GM18519 (cell line): Measurements from ENCODE around the gene CTDSPL.

Experiments
- ATAC-seq: cut with Tn5 transposase; IDR thresholded peaks from one replicate; pipeline ENCODE4 v1.9.1; 2021; ENCODE audit warnings: mild to moderate bottlenecking, moderate library complexity; ENCODE audit not compliant: unreplicated experiment, low FRiP score

The CTDSPL gene

DNA sequence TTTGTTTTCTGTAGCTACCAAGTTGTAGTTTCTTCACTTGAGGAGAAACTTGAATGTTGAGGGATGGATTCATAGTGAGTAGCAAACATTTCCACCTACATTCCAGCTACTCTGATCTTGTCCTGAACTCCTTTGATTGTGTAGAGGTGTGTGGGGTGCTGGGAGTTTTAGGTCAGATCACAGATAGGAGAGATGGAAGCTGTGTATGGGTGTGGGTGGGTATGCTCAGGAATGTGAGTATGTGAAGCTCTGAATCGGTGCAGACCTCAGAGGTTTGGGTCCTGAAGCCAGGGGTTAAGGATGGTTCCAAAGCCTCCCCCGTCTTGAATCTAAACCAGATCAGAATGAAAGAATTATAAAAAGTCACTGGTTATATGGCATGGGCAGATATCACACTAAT lies 76.3 kb downstream of the CTDSPL start:
- ATAC-seq: no peak

DNA sequence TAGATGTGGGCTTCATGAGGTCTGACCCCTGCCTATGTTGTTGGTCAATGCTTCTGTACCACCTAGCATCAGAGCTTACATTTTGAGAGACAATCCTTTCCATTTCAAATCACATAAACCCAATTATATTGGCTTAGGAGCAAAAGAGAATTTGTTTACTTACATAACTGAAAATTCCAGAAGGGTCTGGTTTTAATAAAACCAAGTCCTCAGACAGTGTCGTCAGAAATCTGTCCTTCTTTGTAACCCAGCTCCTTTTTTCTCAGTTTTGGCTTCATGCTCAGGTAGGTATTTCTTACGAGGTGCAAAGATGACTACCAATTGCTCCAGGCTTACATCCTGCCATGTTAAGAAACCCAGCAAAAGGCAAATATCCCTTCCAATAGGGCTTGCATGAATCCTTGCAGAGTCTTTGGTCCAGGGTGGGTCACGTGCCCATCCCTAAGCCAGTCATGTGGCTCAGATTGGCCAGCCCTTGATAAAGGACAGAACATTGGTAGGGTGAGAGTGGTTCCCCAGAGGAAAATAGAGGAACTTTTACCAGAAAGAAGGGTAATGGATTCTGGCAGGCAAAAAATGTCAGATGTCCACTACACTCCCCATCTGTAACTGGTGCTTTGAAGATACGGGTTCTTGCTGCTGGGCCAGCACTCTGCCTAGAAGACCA lies 78.7 kb downstream of the CTDSPL start:
- ATAC-seq: no peak

DNA sequence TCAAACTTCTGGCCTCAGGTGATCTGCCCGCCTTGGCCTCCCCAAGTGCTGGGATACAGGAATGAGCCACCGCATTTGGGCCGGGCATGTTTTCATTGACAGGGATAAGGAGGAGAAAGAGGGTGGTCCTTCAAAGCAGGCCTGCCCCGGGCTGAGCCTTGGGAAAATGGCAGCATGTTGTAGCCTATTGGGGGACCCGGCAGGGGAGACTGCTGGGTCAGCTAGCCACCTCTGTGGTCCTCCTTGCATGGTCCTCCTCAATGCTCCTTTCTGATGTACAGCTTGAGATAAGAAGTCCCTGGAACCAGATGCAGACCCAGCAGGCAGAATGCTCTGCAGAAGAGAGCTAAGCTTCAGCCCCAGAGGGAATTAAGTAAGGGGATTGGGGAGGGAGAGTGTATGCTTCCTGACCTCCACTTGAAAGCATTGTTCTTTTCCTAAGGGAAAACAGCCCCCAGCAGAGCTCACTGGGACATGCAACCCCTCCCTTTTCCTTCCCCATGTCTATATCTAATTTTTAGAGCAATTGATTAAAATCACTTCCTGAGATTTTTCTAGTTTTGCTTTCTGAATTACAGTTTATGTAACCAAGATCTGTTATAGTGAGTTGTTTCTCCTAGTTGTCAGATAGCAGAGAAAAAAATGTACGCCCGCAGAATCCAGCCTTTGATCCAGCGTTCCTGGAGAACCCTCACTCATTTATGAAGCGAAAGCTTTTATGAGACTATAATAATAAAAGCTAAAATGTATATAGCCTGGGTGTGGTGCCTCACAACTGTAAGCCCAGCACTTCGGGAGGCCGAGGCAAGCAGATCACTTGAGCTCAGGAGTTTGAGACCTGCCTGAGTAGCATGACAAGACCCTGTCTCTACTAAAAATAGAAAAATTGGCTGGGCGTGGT lies 80.2 kb downstream of the CTDSPL start:
- no peak for ATAC-seq

DNA sequence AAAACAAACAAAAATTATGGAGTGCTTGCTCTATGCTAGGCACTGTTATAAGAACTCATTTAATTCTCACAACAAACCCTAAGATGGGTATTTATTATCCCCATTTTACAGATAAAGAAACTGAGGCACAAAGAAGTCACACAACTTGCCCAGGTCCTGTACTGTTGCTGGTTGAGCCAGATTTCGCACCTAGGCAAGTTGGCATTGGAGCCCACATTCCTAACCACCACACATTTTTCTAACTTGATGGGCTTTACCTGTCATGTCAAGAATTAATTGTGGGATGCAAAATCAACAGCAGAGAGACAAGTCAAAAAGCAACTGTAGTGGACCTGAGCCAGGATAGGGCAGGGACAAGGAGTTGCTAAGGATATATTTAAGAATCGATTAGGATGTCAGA lies 81.0 kb downstream of the CTDSPL start:
- ATAC-seq: no peak

DNA sequence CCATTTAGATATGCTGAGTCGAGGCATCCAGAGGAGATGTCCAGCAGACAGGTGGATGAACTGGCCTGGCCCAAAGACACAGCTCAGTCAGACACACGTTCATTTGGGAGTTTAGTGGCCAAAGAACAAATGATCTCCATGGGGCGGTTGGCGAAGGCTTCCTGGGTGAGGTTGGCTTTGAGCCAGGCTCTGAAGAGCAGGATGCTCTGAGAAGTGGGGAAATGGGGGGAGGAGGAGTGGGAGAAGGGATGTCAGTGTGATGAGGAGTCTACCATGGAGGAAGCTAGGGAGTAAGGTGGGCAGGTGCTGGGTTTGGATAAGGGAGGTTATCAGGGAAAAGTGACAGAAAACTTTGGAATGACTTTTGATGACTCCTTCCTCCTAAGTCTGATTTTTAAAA lies 81.4 kb downstream of the CTDSPL start:
- no peak for ATAC-seq

DNA sequence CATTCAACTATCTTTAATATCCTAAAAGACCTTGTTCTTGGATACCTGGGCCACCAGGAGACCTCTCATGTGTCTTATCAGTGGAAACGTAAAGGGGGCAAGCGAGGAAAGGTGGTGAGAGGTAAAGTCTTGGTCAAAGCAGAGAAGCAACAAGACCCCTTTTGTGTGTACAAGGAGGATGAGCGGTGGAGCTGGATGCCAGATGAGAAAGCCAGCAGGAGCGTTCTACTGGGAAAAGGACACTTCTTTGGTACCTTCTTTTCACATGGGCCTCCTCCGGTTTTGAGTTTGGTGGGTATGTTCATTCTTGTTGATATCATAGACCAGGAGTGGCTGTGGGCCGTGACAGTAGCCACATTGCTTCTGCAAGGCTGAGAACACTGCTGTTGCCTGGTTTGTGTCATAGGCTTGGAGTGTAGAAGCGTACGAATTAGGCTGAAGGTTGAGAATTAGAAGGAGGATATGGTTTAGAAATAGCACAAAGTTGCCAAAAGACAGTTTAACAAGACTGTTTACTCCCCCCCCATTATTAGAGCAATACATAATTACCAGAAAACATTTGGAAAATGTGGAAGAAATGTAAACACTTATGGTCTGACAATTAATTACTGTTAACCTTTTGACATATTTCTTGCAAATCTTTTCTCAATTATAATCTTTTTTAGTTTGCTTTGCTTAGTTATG lies 82.1 kb downstream of the CTDSPL start:
- no peak for ATAC-seq

DNA sequence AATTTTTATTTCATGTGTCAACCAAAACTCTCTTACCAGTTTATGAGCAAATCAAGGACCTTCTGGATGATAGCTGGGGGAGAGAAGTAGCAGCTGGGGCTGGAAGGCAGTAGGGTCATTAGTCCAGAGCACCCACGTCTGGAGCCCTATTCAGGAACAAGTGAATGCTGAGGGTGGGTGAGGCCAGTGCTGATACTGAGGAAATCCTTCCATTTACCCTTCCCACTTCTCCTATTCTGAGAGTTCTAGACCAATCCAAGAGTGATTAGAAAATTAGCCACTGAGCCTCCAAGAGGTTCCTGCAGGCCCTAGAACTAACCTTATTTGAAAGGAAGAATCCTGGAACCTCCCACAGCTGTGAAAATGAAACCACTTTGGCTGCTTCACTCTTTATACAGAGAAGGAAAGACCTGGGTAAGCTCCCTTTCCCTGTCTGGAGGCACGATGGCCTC lies 82.7 kb downstream of the CTDSPL start:
- ATAC-seq: no peak

DNA sequence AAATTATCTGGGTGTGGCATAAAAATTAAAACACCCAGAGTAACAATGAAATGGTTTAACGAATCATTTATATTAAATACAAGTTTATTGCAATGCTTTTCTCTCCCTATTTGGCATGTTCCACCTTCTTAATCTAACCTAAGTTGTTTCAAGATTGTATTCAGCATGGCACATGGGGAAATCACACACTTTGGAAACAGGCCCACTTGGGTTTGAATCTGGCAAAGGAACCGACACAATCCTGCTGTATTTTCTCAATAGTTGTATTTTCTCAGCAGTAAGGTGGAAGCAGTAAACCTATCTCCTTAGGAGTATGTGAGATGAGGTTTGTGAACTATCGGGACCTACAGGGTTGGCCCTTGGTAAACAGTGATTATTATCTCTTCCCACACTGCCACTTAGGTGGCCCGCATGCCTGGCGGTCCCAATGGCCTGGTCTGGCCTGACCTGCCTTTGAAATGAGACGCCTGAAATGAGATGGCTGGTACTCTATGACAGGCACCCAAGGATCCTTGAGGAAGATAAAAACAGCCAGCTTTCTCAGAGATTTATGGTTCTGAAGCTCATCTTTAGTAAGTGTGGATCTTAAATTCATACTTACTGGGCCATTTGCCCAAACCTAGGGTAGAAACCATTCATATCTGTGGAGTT lies 83.6 kb downstream of the CTDSPL start:
- no peak for ATAC-seq

DNA sequence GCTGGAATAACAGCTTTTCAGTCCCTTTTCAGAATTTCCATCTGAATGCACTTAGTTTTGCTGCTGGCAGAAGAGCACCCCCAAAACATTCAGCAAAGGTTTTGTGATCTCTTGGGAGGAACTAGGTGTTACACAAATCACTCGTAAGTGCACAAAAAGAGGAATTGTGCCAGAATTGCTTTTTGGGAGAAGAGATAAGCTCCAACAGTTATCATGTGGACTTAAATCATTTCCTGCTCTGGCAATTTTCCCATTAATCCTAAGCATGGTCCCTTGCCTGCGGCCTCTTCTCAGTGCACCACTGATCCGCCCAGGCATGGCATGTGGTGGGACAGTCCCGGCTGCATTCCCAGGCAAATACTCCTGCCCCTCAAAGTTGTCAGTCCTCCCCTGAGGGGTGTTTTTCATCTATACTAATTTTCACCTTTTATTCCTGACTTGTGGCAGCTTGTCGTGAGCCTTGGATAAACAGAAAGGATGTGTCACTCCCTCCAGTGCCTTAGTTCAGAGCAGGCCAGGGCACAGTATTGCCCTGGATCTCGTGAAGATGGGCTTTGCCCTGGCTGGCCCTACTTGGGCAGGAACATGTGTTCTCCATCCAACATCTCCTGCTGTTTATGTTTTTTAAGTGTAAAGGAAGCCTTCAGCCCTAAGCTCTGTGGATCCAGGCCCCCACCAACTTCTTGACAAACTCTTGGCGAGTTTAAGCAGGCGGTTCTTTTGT lies 84.3 kb downstream of the CTDSPL start:
- ATAC-seq: no peak

DNA sequence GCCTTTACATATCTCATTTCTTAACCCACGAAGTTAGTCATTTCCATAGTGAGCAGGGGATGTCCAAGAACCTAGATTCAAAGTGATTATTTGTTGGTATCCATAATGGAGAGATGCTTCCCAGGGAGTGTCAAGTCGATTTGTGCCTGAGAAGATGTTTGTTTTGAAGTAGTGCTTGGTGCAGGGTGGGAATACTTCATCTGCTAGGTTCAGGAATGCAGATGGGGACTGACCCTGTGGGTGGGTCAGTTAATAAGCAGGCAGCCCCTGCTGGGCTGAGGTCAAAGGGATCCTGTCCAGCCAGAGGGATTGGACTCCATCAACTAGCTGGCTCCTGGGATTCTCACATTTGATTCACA lies 84.8 kb downstream of the CTDSPL start:
- no peak for ATAC-seq

DNA sequence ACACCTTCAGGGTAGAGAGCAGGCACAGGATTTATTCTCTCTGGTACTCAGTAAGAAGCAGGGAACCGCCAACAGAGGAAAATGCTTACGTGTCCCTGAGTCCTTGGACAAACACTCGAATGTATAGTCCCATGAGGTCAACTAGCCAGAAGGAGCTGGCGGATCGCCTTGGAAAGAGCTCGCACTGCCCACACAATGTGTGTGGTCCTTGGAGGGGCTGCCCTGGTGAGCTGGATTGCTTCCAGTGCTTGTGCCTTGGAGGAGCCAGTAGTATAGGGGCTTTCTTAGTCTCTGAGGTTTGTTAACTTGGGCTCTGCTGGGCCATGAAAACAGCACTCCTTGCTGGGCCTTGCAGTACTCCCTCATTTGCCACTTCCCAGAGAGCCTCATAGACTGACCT lies 88.2 kb downstream of the CTDSPL start:
- no peak for ATAC-seq

DNA sequence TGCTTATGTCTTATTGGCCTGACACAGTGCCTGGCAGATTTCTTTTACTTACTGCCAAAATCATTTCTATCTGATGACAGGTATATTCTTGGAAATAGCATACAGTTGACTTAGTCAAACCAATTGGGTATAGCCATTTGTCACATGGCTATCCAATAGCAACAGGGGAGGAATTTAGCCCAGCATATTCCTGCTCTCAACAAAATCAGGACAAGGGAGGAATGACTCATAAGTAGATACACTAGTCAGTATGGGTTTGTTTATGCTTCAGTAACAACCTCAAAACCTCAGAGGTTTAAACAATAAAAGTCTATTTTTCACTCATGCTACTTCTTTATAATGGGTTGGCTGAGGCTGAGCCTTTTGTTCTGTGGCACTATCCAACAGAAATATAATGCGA lies 90.9 kb downstream of the CTDSPL start:
- no peak for ATAC-seq

DNA sequence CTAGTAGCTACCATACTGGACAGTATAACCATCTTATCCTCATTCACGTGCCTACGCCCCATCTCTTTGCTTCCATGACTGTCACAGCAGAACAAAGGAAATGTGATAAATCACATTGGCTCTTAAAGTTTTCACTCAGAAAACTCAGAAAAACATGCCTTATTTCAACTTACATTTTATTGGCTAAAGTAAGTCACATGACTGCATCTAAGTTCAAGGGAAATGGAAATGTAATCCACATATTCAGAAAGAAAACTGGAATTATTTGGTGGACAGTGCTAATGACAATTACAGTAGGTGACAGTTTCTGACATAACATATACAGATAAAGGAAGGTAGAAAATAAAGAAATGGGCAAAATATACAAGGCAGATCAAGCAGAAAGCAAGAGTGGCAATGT lies 91.5 kb downstream of the CTDSPL start:
- ATAC-seq: no peak

DNA sequence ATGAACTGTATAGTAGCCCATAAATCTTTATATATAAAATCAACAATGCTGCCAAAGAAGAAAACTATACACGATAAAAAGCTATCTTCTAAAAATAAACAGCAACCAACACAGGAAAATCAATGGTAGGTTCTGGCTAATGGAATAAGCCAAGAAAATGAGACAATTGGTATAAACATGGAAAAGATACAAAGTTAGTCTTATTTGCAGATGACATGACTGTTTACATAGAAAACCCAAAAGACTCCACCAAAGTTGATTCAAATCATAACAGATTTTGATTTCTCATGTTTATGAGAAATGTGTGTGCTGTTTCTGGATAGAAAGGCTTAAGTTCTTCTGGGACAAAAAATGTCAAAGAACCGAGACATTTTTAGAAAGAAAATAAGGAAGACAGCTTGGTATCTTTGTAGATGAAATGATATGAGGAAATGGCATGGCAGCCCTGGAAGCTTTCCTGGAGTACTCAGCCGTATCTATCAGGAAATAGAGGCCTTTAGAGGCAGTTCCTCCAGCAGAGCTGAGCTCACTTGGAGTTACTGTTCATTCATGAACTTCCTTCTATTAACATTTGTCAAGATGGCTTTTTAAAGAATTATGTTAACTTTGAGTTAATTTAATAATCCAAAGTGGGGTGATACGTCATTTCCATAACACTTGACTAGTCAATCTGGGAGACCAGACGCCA lies 92.2 kb downstream of the CTDSPL start:
- ATAC-seq: no peak

DNA sequence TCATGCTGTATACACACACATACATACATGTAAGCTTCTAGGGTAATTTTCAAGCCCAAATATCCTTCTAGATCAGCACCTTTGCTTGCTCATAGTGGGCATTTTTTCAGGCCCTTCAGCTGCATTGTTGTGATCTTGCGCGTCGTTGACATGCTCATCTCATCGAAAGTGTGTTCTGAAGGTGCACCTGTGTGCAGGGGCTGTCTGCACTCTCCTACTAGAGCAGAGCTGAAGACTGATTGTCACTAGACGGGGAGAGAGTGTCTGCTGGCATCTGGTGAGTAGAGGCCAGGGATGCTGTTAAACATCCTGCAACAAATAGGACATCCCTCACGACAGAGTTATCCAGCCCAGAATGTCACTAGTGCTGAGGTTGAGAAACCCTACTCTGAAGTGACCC lies 93.2 kb downstream of the CTDSPL start:
- no peak for ATAC-seq

DNA sequence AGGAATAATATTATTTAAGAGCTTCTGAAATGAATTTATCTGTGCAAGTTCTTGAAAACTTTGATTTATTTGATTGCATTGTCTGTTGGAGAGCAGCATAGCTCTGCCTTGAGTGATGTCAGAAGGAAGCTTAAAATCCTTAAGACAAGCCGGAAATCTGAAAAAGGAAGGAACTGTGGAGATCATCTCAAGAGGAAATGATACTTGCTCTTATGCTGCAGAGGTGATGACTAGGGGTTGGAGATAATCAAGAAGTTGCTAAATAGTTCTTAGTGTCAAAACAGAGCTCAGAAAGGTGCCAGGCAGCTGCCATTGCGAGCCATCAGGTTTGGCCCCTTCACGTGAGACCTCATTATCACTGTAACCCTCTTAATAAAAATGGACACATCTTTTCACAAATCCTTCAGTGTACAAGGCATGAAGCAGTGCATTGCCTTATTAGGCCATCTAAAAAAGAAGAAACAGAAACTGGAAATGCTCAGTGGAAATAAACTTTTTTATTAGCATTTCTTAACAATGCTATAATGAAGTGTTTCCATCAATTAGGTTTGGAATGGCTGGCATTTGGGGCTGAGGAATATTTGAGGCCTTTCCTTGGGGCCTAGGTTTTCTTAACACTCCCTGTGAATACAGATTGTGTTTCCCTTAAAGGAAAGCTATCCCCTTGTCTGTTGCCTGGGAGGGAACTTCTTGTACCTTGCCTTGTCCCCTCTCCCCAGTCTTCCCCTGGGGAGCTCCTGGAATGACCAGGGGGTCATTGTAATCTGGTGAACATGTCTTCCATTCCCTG lies 94.4 kb downstream of the CTDSPL start:
- ATAC-seq: no peak

DNA sequence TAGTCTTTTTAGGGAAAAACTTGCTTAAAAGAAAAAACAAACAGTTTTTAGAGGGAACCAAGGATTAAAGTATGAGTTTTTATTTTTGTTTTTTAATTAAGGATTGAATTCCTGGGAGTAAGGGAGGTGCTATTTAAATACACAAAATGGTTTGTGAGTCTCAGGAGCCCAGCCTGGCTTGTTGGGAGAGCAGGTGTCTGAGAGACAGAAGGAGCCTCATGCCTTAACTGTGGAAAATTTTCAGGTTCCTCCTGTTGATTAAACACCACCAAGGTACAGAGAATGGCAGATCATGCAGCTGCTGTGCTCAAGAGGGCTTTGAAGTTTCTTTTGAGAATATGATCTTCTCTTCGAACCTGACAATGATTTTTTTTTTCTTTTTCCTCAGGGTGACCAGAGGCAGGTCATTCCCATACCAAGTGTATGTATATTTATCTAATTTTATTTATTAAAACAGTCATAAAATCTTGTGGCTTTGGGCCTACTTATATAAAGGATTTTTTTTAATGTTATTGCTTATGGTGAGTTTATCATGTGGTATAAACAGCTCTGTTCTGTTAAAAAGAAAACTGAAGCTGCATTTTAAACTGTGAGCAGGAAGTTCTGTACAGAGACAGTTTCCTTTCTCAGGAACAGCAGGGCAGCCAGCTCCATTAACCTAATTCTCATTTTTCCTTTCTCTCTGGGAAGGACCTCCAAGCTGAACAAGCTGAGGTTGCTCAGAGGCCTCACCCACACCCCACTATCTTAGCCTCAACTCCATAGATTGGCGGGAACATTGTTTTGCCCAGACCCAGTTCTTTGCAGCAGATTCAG lies 95.3 kb downstream of the CTDSPL start:
- no peak for ATAC-seq

DNA sequence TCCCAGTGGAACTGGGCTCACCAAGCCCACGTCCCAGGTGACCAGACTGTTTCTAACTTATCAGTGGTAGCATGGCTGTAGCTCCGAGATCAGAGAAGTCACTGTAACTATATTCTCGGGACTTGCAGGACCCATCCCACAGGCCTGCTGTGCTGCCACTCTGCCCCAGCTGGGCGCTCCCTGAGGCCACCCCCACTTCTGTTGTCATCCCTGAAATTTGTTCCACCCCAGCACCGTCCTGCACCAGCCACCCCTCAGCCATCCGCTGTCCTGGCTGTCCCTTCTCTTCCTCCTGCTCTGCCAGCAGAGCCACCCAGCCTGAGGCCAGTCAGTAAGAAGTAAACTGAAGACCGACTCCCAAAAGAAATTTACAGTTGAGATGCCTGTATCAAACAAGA lies 95.9 kb downstream of the CTDSPL start:
- ATAC-seq: no peak
